CD4-positive, CD25-positive, alpha-beta regulatory T cell (primary cell): ENCODE results near the gene PPP1R3D. TPM values are rescaled to one million over a fixed set of nuclear protein-coding genes. Genes with fewer than 3 reads are reported as not detected.

ENCODE experiments used
- polyA plus RNA-seq, 4 donors: library from polyadenylated mRNA; unstranded; fragments of 300-500 nt; fragmentation: Illumina TruSeq; gene quantifications; one replicate each; pipeline ENCODE4 v1.2.3, GENCODE V29; 2021
- total RNA-seq: library from RNA; stranded (reverse); gene quantifications from one replicate; pipeline ENCODE4 v1.2.3, GENCODE V29; 2022

PPP1R3D gene
- total and polyA plus RNA-seq, 5 donors from 2014 or later: 1.9 to 5.3 (median 2.2) TPM

Other genes with a start within 250 kb of the PPP1R3D start
- 9.1 TPM for gene SYCP2, start 6.7 kb downstream of the PPP1R3D start, total RNA-seq
- gene SYCP2, start 6.7 kb downstream of the PPP1R3D start, polyA plus RNA-seq: 1 to 10 TPM in 3 of 4 donors, under 1 TPM in 1; 0.32 to 1.7 (median 1.1) TPM
- gene FAM217B, start 84 bp upstream of the PPP1R3D start, total RNA-seq: 15.8 TPM
- 10 to 100 TPM; 23.3 to 30.1 (median 25.9) TPM for gene FAM217B, start 84 bp upstream of the PPP1R3D start, polyA plus RNA-seq
- 1.0 TPM for gene CDH26, start 18.1 kb upstream of the PPP1R3D start, total RNA-seq
- gene CDH26, start 18.1 kb upstream of the PPP1R3D start, polyA plus RNA-seq: under 1 TPM in 2 of 4 donors, not detected in 2; 0.24 to 0.31 TPM